HepG2 (cell line): ENCODE results near the gene LYST. TPM values are rescaled to one million over a fixed set of nuclear protein-coding genes. Genes with fewer than 3 reads are reported as not detected.

Experiments used
- ATAC-seq: fragments of 200-7000 bp; cut with Tn5 transposase; 3 replicates; pipeline ENCODE4 v1.9.1; 2020; ENCODE audit warnings: mild to moderate bottlenecking, moderate library complexity
- BruUV-seq: library from RNA; stranded (reverse); fragments of 400-500 nt; replicated peaks from 2 replicates; lab custom pipeline; 2021; lab: Mats Ljungman, UMichigan
- CTCF ChIA-PET: fragments of 300-600 bp; formaldehyde crosslinking; extraction: SDS; loops from one replicate; lab custom pipeline; 2021; ENCODE audit warnings: low total read pairs, inconsistent platforms, low intra/inter-chr PET ratio; lab: Yijun Ruan, JAX
- POLR2A ChIA-PET: fragments of 350-600 bp; sonication (Branson Sonifier 250); formaldehyde crosslinking; loops from one replicate; lab custom pipeline; 2020; ENCODE audit warnings: antibody characterized with exemption, inconsistent platforms; lab: Yijun Ruan, JAX
- DNase-seq: peaks from one replicate; pipeline ENCODE4 v3.0.0-alpha.2; 2015; ENCODE audit warnings: low spot score
- FAIRE-seq: peaks from 3 replicates; lab custom pipeline; 2011; peaks lifted over from hg19 to GRCh38; lab: Jason Lieb, UNC
- H2AFZ ChIP-seq: one replicate; pipeline ENCODE4 v1.6.1; 2011; ENCODE audit warnings: low read length, inconsistent platforms
- H3K27ac ChIP-seq: fragments of 300-600 bp; 3 replicates; pipeline ENCODE4 v1.8.0; 2011; ENCODE audit warnings: mixed run types, mild to moderate bottlenecking, mixed read lengths, low read length, inconsistent platforms; ENCODE audit not compliant: insufficient read depth; ENCODE audit errors: extremely low read length
- H3K27me3 ChIP-seq, 2 experiments: fragments of 200-600 bp in 1 of 2; 2 replicates in 1 of 2; 3 replicates in 1 of 2; pipeline versions ENCODE4 v1.6.0 to v1.8.0; 2011; ENCODE audit warnings: low read length in 2 of 2, mild to moderate bottlenecking in 2 of 2, moderate library complexity in 2 of 2, inconsistent platforms in 1 of 2; ENCODE audit not compliant: insufficient read depth in 2 of 2, control insufficient read depth in 1 of 2
- H3K36me3 ChIP-seq, 2 experiments: fragments of 200-600 bp in 1 of 2; replicated peaks in 1 of 2; 2 replicates in 1 of 2; 3 replicates in 1 of 2; pipeline versions ENCODE4 v1.5.1 to v1.8.0; 2011; ENCODE audit warnings: low read length in 2 of 2, inconsistent platforms in 1 of 2; ENCODE audit not compliant: insufficient read depth in 2 of 2, control insufficient read depth in 1 of 2
- H3K4me1 ChIP-seq: 2 replicates; pipeline ENCODE4 v1.5.1; 2012; ENCODE audit warnings: low read length, inconsistent platforms; ENCODE audit not compliant: insufficient read depth
- H3K4me2 ChIP-seq: 2 replicates; pipeline ENCODE4 v1.6.0; 2011; ENCODE audit warnings: low read depth, low read length, inconsistent platforms
- H3K4me3 ChIP-seq, 3 experiments: fragments of 200-600 bp in 1 of 3; sonication (generic), shearing (Covaris generic) in 1 of 3; replicated peaks in 1 of 3; 2 replicates each; pipeline ENCODE4 v1.5.1; 2011 to 2016; ENCODE audit warnings: low read length in 3 of 3, inconsistent platforms in 2 of 3, low read depth in 2 of 3, mild to moderate bottlenecking in 2 of 3, control low read depth in 1 of 3, mixed read lengths in 1 of 3; ENCODE audit not compliant: insufficient read depth in 1 of 3
- H3K79me2 ChIP-seq: one replicate; pipeline ENCODE4 v1.6.1; 2011; ENCODE audit warnings: low read length, inconsistent platforms; ENCODE audit not compliant: insufficient read depth
- H3K9ac ChIP-seq: 2 replicates; pipeline ENCODE4 v1.6.0; 2011; ENCODE audit warnings: mild to moderate bottlenecking, low read depth, low read length, inconsistent platforms; ENCODE audit not compliant: insufficient read depth
- H3K9me3 ChIP-seq: 2 replicates; pipeline ENCODE4 v1.5.1; 2012; ENCODE audit warnings: mild to moderate bottlenecking, low read length
- H4K20me1 ChIP-seq: 2 replicates; pipeline ENCODE4 v1.6.0; 2011; ENCODE audit warnings: inconsistent platforms, mild to moderate bottlenecking, low read length, moderate library complexity; ENCODE audit not compliant: insufficient read depth
- CEBPB ChIP-seq: IDR thresholded peaks from 2 replicates; pipeline ENCODE4 v1.6.1; 2011; ENCODE audit warnings: low read depth, low read length, improper control_type of control experiment, borderline replicate concordance
- CREB1 ChIP-seq, 2 experiments: fragments of 450-650 bp in 1 of 2; IDR thresholded peaks; 2 replicates each; pipeline ENCODE4 v1.6.1; 2016 to 2017; ENCODE audit warnings: control low read depth in 1 of 2, mild to moderate bottlenecking in 1 of 2, missing compliant biosample characterization in 1 of 2, missing genetic modification characterization in 1 of 2
- HES4 ChIP-seq: sonication (generic); formaldehyde crosslinking; IDR thresholded peaks from 2 replicates; pipeline ENCODE4 v1.9.0; 2021; ENCODE audit warnings: mild to moderate bottlenecking, missing genetic modification reagents, borderline replicate concordance
- NCOA5 ChIP-seq: sonication (generic); formaldehyde crosslinking; IDR thresholded peaks from 2 replicates; pipeline ENCODE4 v1.4.0; 2020; ENCODE audit warnings: missing genetic modification reagents
- ZNF143 ChIP-seq: sonication (generic); formaldehyde crosslinking; IDR thresholded peaks from 2 replicates; pipeline ENCODE4 v1.4.0; 2020; ENCODE audit warnings: missing genetic modification reagents
- WGBS: methylation state at CpG from one replicate; pipeline ENCODE4 v1.1.6; 2017; ENCODE audit warnings: low lambda C conversion rate; 5-methylcytosine and 5-hydroxymethylcytosine counted together
- in situ Hi-C: cut with HindIII; loops from 2 replicates; pipeline ENCODE4 v1.10.0; 2017; ENCODE audit warnings: low pct_unique_long_range_greater_than_20kb; ENCODE audit not compliant: extremely low pct_ligation_motif_present
- intact Hi-C: fragments of 100-400 bp; cut with micrococcal nuclease; formaldehyde crosslinking; loops from one replicate; pipeline ENCODE4 v1.10.0; 2022; ENCODE audit not compliant: unreplicated experiment
- polyA plus RNA-seq, 8 experiments: library from polyadenylated mRNA; depleted of rRNA in 3 of 8; stranded (reverse) in 7 of 8; unstranded in 1 of 8; fragments of >200 nt; fragmentation: Illumina TruSeq in 4 of 8; extraction: Trizol in 4 of 8; gene quantifications; 2 replicates each; pipeline versions ENCODE4 v1.2.1 to v1.2.3, GENCODE V29; 2011 to 2016; ENCODE audit warnings: low read depth in 4 of 8, missing spikeins in 1 of 8, mixed read lengths in 1 of 8; ENCODE audit not compliant: insufficient read depth in 1 of 8
- total RNA-seq, 5 experiments: library from RNA; depleted of rRNA; stranded (reverse); fragments of >200 nt; fragmentation: Illumina TruSeq; extraction: Trizol; gene quantifications; 2 replicates each; pipeline ENCODE4 v1.2.3, GENCODE V29; 2016; ENCODE audit warnings: low read depth in 1 of 5
- TF ChIP-seq, protein P1 (sequence below): IDR thresholded peaks from 2 replicates; pipeline ENCODE4 v1.4.0; 2020; ENCODE audit warnings: mild to moderate bottlenecking, missing genetic modification reagents
- TF ChIP-seq, protein P2 (sequence below): IDR thresholded peaks from 2 replicates; pipeline ENCODE4 v1.6.1; 2016; ENCODE audit warnings: mild to moderate bottlenecking

LYST gene
- total and polyA plus RNA-seq, 2 of the 13 experiments (the other 11 are each of a cell fraction or from before 2014, with no cell fraction given): 0.91 to 2.5 TPM

DNA sequence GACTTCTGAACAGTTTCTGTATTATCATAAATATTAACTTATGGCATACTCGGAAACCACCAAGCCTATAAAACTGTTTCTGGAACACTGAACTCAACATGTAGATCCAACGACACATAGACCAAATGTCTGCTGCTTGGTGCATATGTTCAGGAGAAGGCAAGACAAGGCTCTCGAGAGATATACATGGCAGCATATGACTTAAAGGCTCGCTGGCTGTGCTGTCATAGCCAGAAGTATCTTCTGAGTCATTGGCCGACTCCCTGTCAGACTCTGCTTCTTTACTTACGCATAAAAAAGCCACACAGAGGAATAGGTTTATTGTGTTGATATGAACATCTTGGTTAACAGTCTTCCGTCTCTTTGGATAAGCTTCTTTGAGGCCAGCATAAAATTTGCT is 60.6 kb downstream of the LYST start:
- FAIRE-seq: no peak
- ATAC-seq: no peak
- WGBS: 84% methylated on average over 7 of the region's 7 CpGs

GRCh38 chr1:235802573-235803346 is 63.9 kb downstream of the LYST start:
- DNase-seq (no peak), FAIRE-seq (no peak), ATAC-seq (no peak)
- Histone ChIP-seq H4K20me1 (no peaks in the 10 kb centered on the region), H2AFZ (no peak overlapping the region), H3K4me2 (no peak overlapping the region), H3K4me3 (no peak overlapping the region), H3K9ac (no peak overlapping the region), H3K4me1 (no peaks in the 10 kb centered on the region), H3K79me2 (no peaks in the 10 kb centered on the region), H3K27me3 (no peaks in the 10 kb centered on the region), H3K36me3 (no peaks in the 10 kb centered on the region), H3K27ac (no peak overlapping the region), H3K9me3 (no peaks in the 10 kb centered on the region)
- CTCF ChIA-PET: no interaction called here
- TF ChIP-seq, protein P1, sequence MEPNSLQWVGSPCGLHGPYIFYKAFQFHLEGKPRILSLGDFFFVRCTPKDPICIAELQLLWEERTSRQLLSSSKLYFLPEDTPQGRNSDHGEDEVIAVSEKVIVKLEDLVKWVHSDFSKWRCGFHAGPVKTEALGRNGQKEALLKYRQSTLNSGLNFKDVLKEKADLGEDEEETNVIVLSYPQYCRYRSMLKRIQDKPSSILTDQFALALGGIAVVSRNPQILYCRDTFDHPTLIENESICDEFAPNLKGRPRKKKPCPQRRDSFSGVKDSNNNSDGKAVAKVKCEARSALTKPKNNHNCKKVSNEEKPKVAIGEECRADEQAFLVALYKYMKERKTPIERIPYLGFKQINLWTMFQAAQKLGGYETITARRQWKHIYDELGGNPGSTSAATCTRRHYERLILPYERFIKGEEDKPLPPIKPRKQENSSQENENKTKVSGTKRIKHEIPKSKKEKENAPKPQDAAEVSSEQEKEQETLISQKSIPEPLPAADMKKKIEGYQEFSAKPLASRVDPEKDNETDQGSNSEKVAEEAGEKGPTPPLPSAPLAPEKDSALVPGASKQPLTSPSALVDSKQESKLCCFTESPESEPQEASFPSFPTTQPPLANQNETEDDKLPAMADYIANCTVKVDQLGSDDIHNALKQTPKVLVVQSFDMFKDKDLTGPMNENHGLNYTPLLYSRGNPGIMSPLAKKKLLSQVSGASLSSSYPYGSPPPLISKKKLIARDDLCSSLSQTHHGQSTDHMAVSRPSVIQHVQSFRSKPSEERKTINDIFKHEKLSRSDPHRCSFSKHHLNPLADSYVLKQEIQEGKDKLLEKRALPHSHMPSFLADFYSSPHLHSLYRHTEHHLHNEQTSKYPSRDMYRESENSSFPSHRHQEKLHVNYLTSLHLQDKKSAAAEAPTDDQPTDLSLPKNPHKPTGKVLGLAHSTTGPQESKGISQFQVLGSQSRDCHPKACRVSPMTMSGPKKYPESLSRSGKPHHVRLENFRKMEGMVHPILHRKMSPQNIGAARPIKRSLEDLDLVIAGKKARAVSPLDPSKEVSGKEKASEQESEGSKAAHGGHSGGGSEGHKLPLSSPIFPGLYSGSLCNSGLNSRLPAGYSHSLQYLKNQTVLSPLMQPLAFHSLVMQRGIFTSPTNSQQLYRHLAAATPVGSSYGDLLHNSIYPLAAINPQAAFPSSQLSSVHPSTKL: 0 out of 2 replicates have a peak, but pooled peaks have one; percentile 1
- no peak for TF ChIP-seq CREB1 (IDR thresholded peaks at IDR 0.05)
- peak; percentile 38; the same call in 1 of the 2 replicates for TF ChIP-seq CREB1 (CRISPR knock-in tag; IDR thresholded peaks at IDR 0.05)
- TF ChIP-seq ZNF143 (CRISPR knock-in tag): no peak
- TF ChIP-seq NCOA5 (CRISPR knock-in tag): no peak
- TF ChIP-seq CEBPB: 0 out of 2 replicates have a peak, but pooled peaks have one; percentile 21
- POLR2A ChIA-PET: no interaction called here
- 78% methylated on average over 4 of the region's 4 CpGs for WGBS
- intact Hi-C loops: no loop called here
- no TSS peak for BruUV-seq
- in situ Hi-C loops: no loop called here

More for the DNA sequence above, 60.6 kb downstream of the LYST start:
- Histone ChIP-seq H3K27ac (no peak overlapping the region), H3K9ac (no peak overlapping the region), H3K4me3 (no peak overlapping the region), H3K9me3 (no peaks in the 10 kb centered on the region), H3K79me2 (no peaks in the 10 kb centered on the region), H3K4me1 (no peaks in the 10 kb centered on the region), H3K4me2 (no peak overlapping the region), H2AFZ (no peak overlapping the region), H3K36me3 (no peaks in the 10 kb centered on the region), H4K20me1 (no peaks in the 10 kb centered on the region), H3K27me3 (no peaks in the 10 kb centered on the region)
- TF ChIP-seq, protein P2, sequence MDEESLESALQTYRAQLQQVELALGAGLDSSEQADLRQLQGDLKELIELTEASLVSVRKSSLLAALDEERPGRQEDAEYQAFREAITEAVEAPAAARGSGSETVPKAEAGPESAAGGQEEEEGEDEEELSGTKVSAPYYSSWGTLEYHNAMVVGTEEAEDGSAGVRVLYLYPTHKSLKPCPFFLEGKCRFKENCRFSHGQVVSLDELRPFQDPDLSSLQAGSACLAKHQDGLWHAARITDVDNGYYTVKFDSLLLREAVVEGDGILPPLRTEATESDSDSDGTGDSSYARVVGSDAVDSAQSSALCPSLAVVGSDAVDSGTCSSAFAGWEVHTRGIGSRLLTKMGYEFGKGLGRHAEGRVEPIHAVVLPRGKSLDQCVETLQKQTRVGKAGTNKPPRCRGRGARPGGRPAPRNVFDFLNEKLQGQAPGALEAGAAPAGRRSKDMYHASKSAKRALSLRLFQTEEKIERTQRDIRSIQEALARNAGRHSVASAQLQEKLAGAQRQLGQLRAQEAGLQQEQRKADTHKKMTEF (CRISPR knock-in tag): no peak
- TF ChIP-seq HES4 (CRISPR knock-in tag): no peak
- no TSS peak for BruUV-seq
- no peak for DNase-seq
- ChIA-PET POLR2A (no interaction called here), CTCF (no interaction called here)
- in situ Hi-C loops (no loop called here), intact Hi-C loops (no loop called here)
